IPS-20b (cell line): ENCODE data around the gene RRM2.
A peak's percentile ranks its signal among the peaks of the same experiment; 100 is the strongest.

Source experiments
- H3K27ac ChIP-seq: one replicate; pipeline ENCODE4 v1.5.1; 2013; ENCODE audit warnings: low read length
- H3K27me3 ChIP-seq: 2 replicates; pipeline ENCODE4 v1.6.1; 2013; ENCODE audit warnings: mild to moderate bottlenecking, low read length, inconsistent platforms; ENCODE audit not compliant: insufficient read depth
- H3K36me3 ChIP-seq: 2 replicates; pipeline ENCODE4 v1.6.1; 2013; ENCODE audit warnings: low read depth, mild to moderate bottlenecking, inconsistent platforms, low read length, moderate library complexity; ENCODE audit not compliant: insufficient read depth
- H3K4me1 ChIP-seq: 2 replicates; pipeline ENCODE4 v1.6.1; 2013; ENCODE audit warnings: mild to moderate bottlenecking, control low read depth, inconsistent platforms, low read length, moderate library complexity; ENCODE audit not compliant: insufficient read depth
- H3K4me3 ChIP-seq: 2 replicates; pipeline ENCODE4 v1.5.1; 2013; ENCODE audit warnings: mild to moderate bottlenecking, low read length, inconsistent platforms
- H3K9ac ChIP-seq: 2 replicates; pipeline ENCODE4 v1.6.1; 2013; ENCODE audit warnings: low read depth, mild to moderate bottlenecking, inconsistent platforms, low read length, moderate library complexity
- H3K9me3 ChIP-seq: 2 replicates; pipeline ENCODE4 v1.6.1; 2013; ENCODE audit warnings: mild to moderate bottlenecking, low read depth, low read length, inconsistent platforms; ENCODE audit not compliant: insufficient read depth

Gene RRM2

GRCh38 chr2:10120877-10121574 is 1.5 kb upstream of the RRM2 start:
- H3K4me1 ChIP-seq = peaks cover 4% of the 10 kb centered on the region; the same call in 1 of the 2 replicates

GRCh38 chr2:10123281-10123680 is 742 bp downstream of the RRM2 start:
- H3K4me3 ChIP-seq = peak overlapping the region; percentile 87
- H3K27me3 ChIP-seq = no peaks in the 10 kb centered on the region
- no peaks in the 10 kb centered on the region for H3K9me3 ChIP-seq
- H3K9ac ChIP-seq = peak overlapping the region; percentile 84
- H3K4me1 ChIP-seq = peaks cover 4% of the 10 kb centered on the region; the same call in 1 of the 2 replicates
- H3K36me3 ChIP-seq = peaks cover 50% of the 10 kb centered on the region
- no peak overlapping the region for H3K27ac ChIP-seq

More at GRCh38 chr2:10120877-10121574, 1.5 kb upstream of the RRM2 start:
- H3K4me3 ChIP-seq = peak overlapping the region; percentile 87
- peaks cover 28% of the 10 kb centered on the region for H3K36me3 ChIP-seq
- no peaks in the 10 kb centered on the region for H3K9me3 ChIP-seq
- peak overlapping the region; percentile 84 for H3K9ac ChIP-seq
- no peaks in the 10 kb centered on the region for H3K27me3 ChIP-seq
- peak overlapping the region; percentile 76 for H3K27ac ChIP-seq

GRCh38 chr2:10124538-10125045 is 2.1 kb downstream of the RRM2 start:
- H3K27me3 ChIP-seq = no peaks in the 10 kb centered on the region
- H3K36me3 ChIP-seq = peaks cover 64% of the 10 kb centered on the region
- peak overlapping the region; percentile 87 for H3K4me3 ChIP-seq
- no peaks in the 10 kb centered on the region for H3K9me3 ChIP-seq
- H3K4me1 ChIP-seq = peaks cover 7% of the 10 kb centered on the region; the same call in 1 of the 2 replicates
- peak overlapping the region; percentile 16; the same call in 1 of the 2 replicates for H3K9ac ChIP-seq
- H3K27ac ChIP-seq = no peak overlapping the region

GRCh38 chr2:10125842-10126631 is 3.5 kb downstream of the RRM2 start:
- no peaks in the 10 kb centered on the region for H3K27me3 ChIP-seq
- no peaks in the 10 kb centered on the region for H3K9me3 ChIP-seq
- no peak overlapping the region for H3K4me3 ChIP-seq
- H3K27ac ChIP-seq = no peak overlapping the region
- peaks cover 7% of the 10 kb centered on the region; the same call in 1 of the 2 replicates for H3K4me1 ChIP-seq
- peaks cover 78% of the 10 kb centered on the region for H3K36me3 ChIP-seq
- H3K9ac ChIP-seq = no peak overlapping the region

GRCh38 chr2:10126632-10127026 is 4.1 kb downstream of the RRM2 start:
- H3K9ac ChIP-seq = no peak overlapping the region
- 0 out of 2 replicates have a peak, but pooled peaks cover 7% of the 10 kb centered on the region for H3K4me1 ChIP-seq
- H3K9me3 ChIP-seq = no peaks in the 10 kb centered on the region
- no peaks in the 10 kb centered on the region for H3K27me3 ChIP-seq
- no peak overlapping the region for H3K27ac ChIP-seq
- peaks cover 84% of the 10 kb centered on the region for H3K36me3 ChIP-seq
- no peak overlapping the region for H3K4me3 ChIP-seq

GRCh38 chr2:10128420-10128819 is 5.9 kb downstream of the RRM2 start:
- H3K9me3 ChIP-seq = no peaks in the 10 kb centered on the region
- no peak overlapping the region for H3K27ac ChIP-seq
- peaks cover 100% of the 10 kb centered on the region for H3K36me3 ChIP-seq
- H3K9ac ChIP-seq = no peak overlapping the region
- no peaks in the 10 kb centered on the region for H3K27me3 ChIP-seq
- H3K4me1 ChIP-seq = peaks cover 22% of the 10 kb centered on the region; the same call in 1 of the 2 replicates
- no peak overlapping the region for H3K4me3 ChIP-seq

- H3K36me3 ChIP-seq = peaks cover 95% of the 10 kb centered on the region
- H3K27ac ChIP-seq = no peak overlapping the region
- H3K4me1 ChIP-seq = peaks cover 22% of the 10 kb centered on the region; the same call in 1 of the 2 replicates
Measured at GRCh38 chr2:10129490-10129889, 7.0 kb downstream of the RRM2 start.

GRCh38 chr2:10132043-10132575 is 9.6 kb downstream of the RRM2 start:
- no peaks in the 10 kb centered on the region for H3K9me3 ChIP-seq
- no peak overlapping the region for H3K27ac ChIP-seq
- peaks cover 79% of the 10 kb centered on the region for H3K36me3 ChIP-seq
- H3K9ac ChIP-seq = no peak overlapping the region
- peaks cover 18% of the 10 kb centered on the region; the same call in 1 of the 2 replicates for H3K4me1 ChIP-seq
- no peaks in the 10 kb centered on the region for H3K27me3 ChIP-seq
- no peak overlapping the region for H3K4me3 ChIP-seq

More at GRCh38 chr2:10129490-10129889, 7.0 kb downstream of the RRM2 start:
- no peak overlapping the region for H3K9ac ChIP-seq
- no peaks in the 10 kb centered on the region for H3K27me3 ChIP-seq
- no peaks in the 10 kb centered on the region for H3K9me3 ChIP-seq
- no peak overlapping the region for H3K4me3 ChIP-seq

GRCh38 chr2:10132596-10132995 is 10.1 kb downstream of the RRM2 start:
- Histone ChIP-seq H3K36me3 (peaks cover 74% of the 10 kb centered on the region), H3K9ac (no peak overlapping the region), H3K4me3 (no peak overlapping the region), H3K27ac (no peak overlapping the region), H3K9me3 (no peaks in the 10 kb centered on the region), H3K27me3 (no peaks in the 10 kb centered on the region), H3K4me1 (peaks cover 18% of the 10 kb centered on the region; the same call in 1 of the 2 replicates)

- no peak overlapping the region for H3K9ac ChIP-seq
- peaks cover 18% of the 10 kb centered on the region; the same call in 1 of the 2 replicates for H3K4me1 ChIP-seq
- no peaks in the 10 kb centered on the region for H3K27me3 ChIP-seq
- H3K4me3 ChIP-seq = no peak overlapping the region
- no peak overlapping the region for H3K27ac ChIP-seq
- H3K9me3 ChIP-seq = no peaks in the 10 kb centered on the region
- peaks cover 69% of the 10 kb centered on the region for H3K36me3 ChIP-seq
Measured at GRCh38 chr2:10132996-10133647, 10.6 kb downstream of the RRM2 start.
